Measurements from ENCODE around the gene PPP3R1.
"Not testable (repeated sequence)": the region's sequence is repeated elsewhere in the genome, so short reads cannot be mapped to it uniquely, and the experiment has no call there.

Gene PPP3R1

GRCh38 chr2:68178954-68179627 lies 73.2 kb downstream of the PPP3R1 start:
- Histone ChIP-seq H3K9me3 (ENCODE audit: control extremely low read depth in 1 of 5, control insufficient read depth in 4 of 5, insufficient read depth in 2 of 5, low read depth in 1 of 5, low read length in 4 of 5) (no peaks in the 10 kb centered on the region), H3K4me3 (ENCODE audit: control insufficient read depth in 1 of 7, extremely low read depth in 1 of 7, insufficient read depth in 4 of 7, low read depth in 2 of 7, low read length in 6 of 7) (no peak overlapping the region), H3K27ac (ENCODE audit: insufficient read depth in 1 of 2, low read depth in 1 of 2, low read length in 2 of 2, poor library complexity in 1 of 2, severe bottlenecking in 2 of 2) (no peak overlapping the region), H3K4me1 (ENCODE audit: control extremely low read depth in 1 of 4, control insufficient read depth in 4 of 4, insufficient read depth in 4 of 4, low read length in 3 of 4) (peaks cover 0 to 12% (median 5%) of the 10 kb centered on the region in 4 experiments), H3K36me3 (ENCODE audit: control insufficient read depth in 4 of 4, insufficient read depth in 4 of 4, low read length in 3 of 4) (peaks cover 17 to 56% (median 34%) of the 10 kb centered on the region in 4 experiments), H3K27me3 (replicated peaks in 2 of 5; ENCODE audit: control insufficient read depth in 4 of 5, insufficient read depth in 5 of 5, low read length in 4 of 5) (no peaks in the 10 kb centered on the region)
- no peak for DNase-seq
- WGBS (ENCODE audit: insufficient coverage): 94% methylated on average over 2 of the region's 4 CpGs
- ChIA-PET POLR2A (no interaction called here), CTCF (interaction anchor here (0.9 to 2.2 kb wide), 8 partner anchors 10 to 114 kb away, joined by 3 to 16 read pairs (median 6); no protein-coding TSS in a partner anchor)

GRCh38 chr2:68178432-68178831 lies 73.9 kb downstream of the PPP3R1 start:
- Histone ChIP-seq H3K27ac (ENCODE audit: insufficient read depth in 1 of 2, low read depth in 1 of 2, low read length in 2 of 2, poor library complexity in 1 of 2, severe bottlenecking in 2 of 2) (no peak overlapping the region), H3K27me3 (replicated peaks in 2 of 5; ENCODE audit: control insufficient read depth in 4 of 5, insufficient read depth in 5 of 5, low read length in 4 of 5) (no peaks in the 10 kb centered on the region), H3K36me3 (ENCODE audit: control insufficient read depth in 4 of 4, insufficient read depth in 4 of 4, low read length in 3 of 4) (peaks cover 12 to 50% (median 30%) of the 10 kb centered on the region in 4 experiments), H3K9me3 (ENCODE audit: control extremely low read depth in 1 of 5, control insufficient read depth in 4 of 5, insufficient read depth in 2 of 5, low read depth in 1 of 5, low read length in 4 of 5) (no peaks in the 10 kb centered on the region), H3K4me1 (ENCODE audit: control extremely low read depth in 1 of 4, control insufficient read depth in 4 of 4, insufficient read depth in 4 of 4, low read length in 3 of 4) (peaks cover 4 to 18% (median 10%) of the 10 kb centered on the region in 4 experiments), H3K4me3 (ENCODE audit: control insufficient read depth in 1 of 7, extremely low read depth in 1 of 7, insufficient read depth in 4 of 7, low read depth in 2 of 7, low read length in 6 of 7) (no peak overlapping the region)
- CTCF ChIA-PET: interaction anchor here (1.0 to 2.2 kb wide), 4 partner anchors 10 to 56 kb away, joined by 4 to 16 read pairs (median 10); no protein-coding TSS in a partner anchor
- WGBS (ENCODE audit: insufficient coverage): 100% methylated on average over 3 of the region's 3 CpGs
- no peak for DNase-seq
- POLR2A ChIA-PET: no interaction called here

GRCh38 chr2:68177541-68177940 lies 74.8 kb downstream of the PPP3R1 start:
- no peak overlapping the region for H3K27ac ChIP-seq (ENCODE audit: insufficient read depth in 1 of 2, low read depth in 1 of 2, low read length in 2 of 2, poor library complexity in 1 of 2, severe bottlenecking in 2 of 2)
- ChIA-PET POLR2A (interaction anchor here (0.6 kb wide), 1 partner anchor 9 kb away, joined by 3 read pairs; no protein-coding TSS in a partner anchor), CTCF (interaction anchor here (1.0 to 2.2 kb wide), 5 partner anchors 9 to 55 kb away, joined by 3 to 16 read pairs (median 9); no protein-coding TSS in a partner anchor)
- peaks cover 10 to 47% (median 26%) of the 10 kb centered on the region in 4 experiments for H3K36me3 ChIP-seq (ENCODE audit: control insufficient read depth in 4 of 4, insufficient read depth in 4 of 4, low read length in 3 of 4)
- peaks cover 4 to 24% (median 14%) of the 10 kb centered on the region in 4 experiments for H3K4me1 ChIP-seq (ENCODE audit: control extremely low read depth in 1 of 4, control insufficient read depth in 4 of 4, insufficient read depth in 4 of 4, low read length in 3 of 4)
- no peak overlapping the region for H3K4me3 ChIP-seq (ENCODE audit: control insufficient read depth in 1 of 7, extremely low read depth in 1 of 7, insufficient read depth in 4 of 7, low read depth in 2 of 7, low read length in 6 of 7)
- H3K9me3 ChIP-seq (ENCODE audit: control extremely low read depth in 1 of 5, control insufficient read depth in 4 of 5, insufficient read depth in 2 of 5, low read depth in 1 of 5, low read length in 4 of 5): no peaks in the 10 kb centered on the region
- WGBS (ENCODE audit: insufficient coverage): 80% methylated on average over 1 of the region's 2 CpGs
- DNase-seq: no peak
- H3K27me3 ChIP-seq (replicated peaks in 2 of 5; ENCODE audit: control insufficient read depth in 4 of 5, insufficient read depth in 5 of 5, low read length in 4 of 5): no peaks in the 10 kb centered on the region

- no peak overlapping the region for H3K4me3 ChIP-seq (ENCODE audit: control insufficient read depth in 1 of 7, extremely low read depth in 1 of 7, insufficient read depth in 4 of 7, low read depth in 2 of 7, low read length in 6 of 7)
- H3K36me3 ChIP-seq (ENCODE audit: control insufficient read depth in 4 of 4, insufficient read depth in 4 of 4, low read length in 3 of 4): peaks cover 10 to 52% (median 30%) of the 10 kb centered on the region in 4 experiments
- 17% methylated on average over 1 of the region's 7 CpGs for WGBS (ENCODE audit: insufficient coverage)
- H3K9me3 ChIP-seq (ENCODE audit: control extremely low read depth in 1 of 5, control insufficient read depth in 4 of 5, insufficient read depth in 2 of 5, low read depth in 1 of 5, low read length in 4 of 5): no peaks in the 10 kb centered on the region
- H3K4me1 ChIP-seq (ENCODE audit: control extremely low read depth in 1 of 4, control insufficient read depth in 4 of 4, insufficient read depth in 4 of 4, low read length in 3 of 4): peaks cover 4 to 29% (median 15%) of the 10 kb centered on the region in 4 experiments
- CTCF ChIA-PET: interaction anchor here (0.9 to 1.7 kb wide), 2 partner anchors 39 to 115 kb away, joined by 3 read pairs; no protein-coding TSS in a partner anchor
- POLR2A ChIA-PET: no interaction called here
- peak in 2 of 3 donors; percentile 40 to 48 for DNase-seq
- peak overlapping the region in 1 of 2 experiments; percentile 27 for H3K27ac ChIP-seq (ENCODE audit: insufficient read depth in 1 of 2, low read depth in 1 of 2, low read length in 2 of 2, poor library complexity in 1 of 2, severe bottlenecking in 2 of 2)
- no peaks in the 10 kb centered on the region for H3K27me3 ChIP-seq (replicated peaks in 2 of 5; ENCODE audit: control insufficient read depth in 4 of 5, insufficient read depth in 5 of 5, low read length in 4 of 5)
Observed at GRCh38 chr2:68176657-68177056, 75.7 kb downstream of the PPP3R1 start.

- H3K4me3 ChIP-seq (ENCODE audit: control insufficient read depth in 1 of 7, extremely low read depth in 1 of 7, insufficient read depth in 4 of 7, low read depth in 2 of 7, low read length in 6 of 7); H3K27me3 ChIP-seq (replicated peaks in 2 of 5; ENCODE audit: control insufficient read depth in 4 of 5, insufficient read depth in 5 of 5, low read length in 4 of 5); DNase-seq; POLR2A ChIA-PET; H3K27ac ChIP-seq (ENCODE audit: insufficient read depth in 1 of 2, low read depth in 1 of 2, low read length in 2 of 2, poor library complexity in 1 of 2, severe bottlenecking in 2 of 2); H3K9me3 ChIP-seq (ENCODE audit: control extremely low read depth in 1 of 5, control insufficient read depth in 4 of 5, insufficient read depth in 2 of 5, low read depth in 1 of 5, low read length in 4 of 5): not testable (repeated sequence)
- H3K36me3 ChIP-seq (ENCODE audit: control insufficient read depth in 4 of 4, insufficient read depth in 4 of 4, low read length in 3 of 4): peaks cover 10 to 52% (median 26%) of the 10 kb centered on the region in 4 experiments
- no CpG with 5 or more reads among the region's 4 CpGs for WGBS (ENCODE audit: insufficient coverage)
- H3K4me1 ChIP-seq (ENCODE audit: control extremely low read depth in 1 of 4, control insufficient read depth in 4 of 4, insufficient read depth in 4 of 4, low read length in 3 of 4): peaks cover 4 to 29% (median 15%) of the 10 kb centered on the region in 4 experiments
- CTCF ChIA-PET: interaction anchor here (1.0 to 1.7 kb wide), 6 partner anchors 9 to 116 kb away, joined by 3 to 8 read pairs (median 4); no protein-coding TSS in a partner anchor
Observed at GRCh38 chr2:68175210-68175609, 77.1 kb downstream of the PPP3R1 start.

- 58% methylated on average over 2 of the region's 8 CpGs for WGBS (ENCODE audit: insufficient coverage)
- ChIA-PET CTCF (interaction anchor here (0.7 kb wide), 1 partner anchor 154 kb away, joined by 3 read pairs; no protein-coding TSS in a partner anchor), POLR2A (no interaction called here)
- no peak overlapping the region for H3K27ac ChIP-seq (ENCODE audit: insufficient read depth in 1 of 2, low read depth in 1 of 2, low read length in 2 of 2, poor library complexity in 1 of 2, severe bottlenecking in 2 of 2)
- peaks cover 4 to 29% (median 15%) of the 10 kb centered on the region in 4 experiments for H3K4me1 ChIP-seq (ENCODE audit: control extremely low read depth in 1 of 4, control insufficient read depth in 4 of 4, insufficient read depth in 4 of 4, low read length in 3 of 4)
- peak overlapping the region in 1 of 7 experiments; percentile 6 for H3K4me3 ChIP-seq (ENCODE audit: control insufficient read depth in 1 of 7, extremely low read depth in 1 of 7, insufficient read depth in 4 of 7, low read depth in 2 of 7, low read length in 6 of 7)
- DNase-seq: peak; percentile 60 to 83 (median 77)
- H3K9me3 ChIP-seq (ENCODE audit: control extremely low read depth in 1 of 5, control insufficient read depth in 4 of 5, insufficient read depth in 2 of 5, low read depth in 1 of 5, low read length in 4 of 5): no peaks in the 10 kb centered on the region
- no peaks in the 10 kb centered on the region for H3K27me3 ChIP-seq (replicated peaks in 2 of 5; ENCODE audit: control insufficient read depth in 4 of 5, insufficient read depth in 5 of 5, low read length in 4 of 5)
- H3K36me3 ChIP-seq (ENCODE audit: control insufficient read depth in 4 of 4, insufficient read depth in 4 of 4, low read length in 3 of 4): peaks cover 8 to 44% (median 20%) of the 10 kb centered on the region in 4 experiments
Observed at GRCh38 chr2:68172990-68173700, 79.2 kb downstream of the PPP3R1 start.

All from common myeloid progenitor, CD34-positive (primary cell).